ENCODE results near the gene TWIST2.

The TWIST2 gene

GRCh38 chr2:238943338-238944067 lies 95.6 kb downstream of the TWIST2 start:
- no peak for DNase-seq

DNA sequence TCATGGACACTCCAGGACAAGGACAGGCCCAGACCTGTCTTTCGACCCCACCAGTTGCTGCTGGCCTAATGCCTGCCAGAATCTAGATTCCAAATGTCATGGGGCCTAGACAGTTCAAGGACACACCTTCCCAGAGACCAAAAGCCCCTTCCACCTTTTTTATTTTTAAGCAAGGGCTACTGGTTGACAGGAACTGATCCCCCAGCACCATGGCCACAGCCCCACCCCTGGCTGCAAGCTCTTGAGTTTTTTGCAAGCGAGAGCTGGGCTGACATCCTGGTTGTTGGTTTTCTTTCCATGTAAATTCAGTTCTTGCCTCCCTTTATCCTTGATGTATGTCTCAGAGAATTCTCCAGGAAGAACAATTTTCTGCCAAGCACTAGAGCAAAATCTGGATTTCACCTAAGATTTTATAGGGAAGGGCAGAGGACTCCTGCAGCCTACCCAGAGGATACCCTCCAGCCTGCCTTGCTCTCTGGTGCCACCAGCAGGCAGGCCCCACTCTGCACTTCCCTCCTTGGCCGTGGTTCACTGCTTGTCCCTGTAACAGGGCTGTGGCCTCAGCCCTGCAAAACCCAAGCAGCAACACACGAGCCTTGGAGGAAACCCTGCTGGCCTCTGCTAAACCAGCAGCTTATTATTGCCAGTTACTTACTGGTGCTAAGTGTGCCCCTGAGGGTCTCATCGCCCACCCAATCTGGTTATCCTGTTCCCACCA lies 97.7 kb downstream of the TWIST2 start:
- no peak for DNase-seq

GRCh38 chr2:238946318-238947242 lies 98.7 kb downstream of the TWIST2 start:
- DNase-seq = no peak

- DNase-seq = no peak
Observed at GRCh38 chr2:238947243-238947760, 99.4 kb downstream of the TWIST2 start.

GRCh38 chr2:238947920-238948710 lies 100.2 kb downstream of the TWIST2 start:
- DNase-seq = no peak

DNA sequence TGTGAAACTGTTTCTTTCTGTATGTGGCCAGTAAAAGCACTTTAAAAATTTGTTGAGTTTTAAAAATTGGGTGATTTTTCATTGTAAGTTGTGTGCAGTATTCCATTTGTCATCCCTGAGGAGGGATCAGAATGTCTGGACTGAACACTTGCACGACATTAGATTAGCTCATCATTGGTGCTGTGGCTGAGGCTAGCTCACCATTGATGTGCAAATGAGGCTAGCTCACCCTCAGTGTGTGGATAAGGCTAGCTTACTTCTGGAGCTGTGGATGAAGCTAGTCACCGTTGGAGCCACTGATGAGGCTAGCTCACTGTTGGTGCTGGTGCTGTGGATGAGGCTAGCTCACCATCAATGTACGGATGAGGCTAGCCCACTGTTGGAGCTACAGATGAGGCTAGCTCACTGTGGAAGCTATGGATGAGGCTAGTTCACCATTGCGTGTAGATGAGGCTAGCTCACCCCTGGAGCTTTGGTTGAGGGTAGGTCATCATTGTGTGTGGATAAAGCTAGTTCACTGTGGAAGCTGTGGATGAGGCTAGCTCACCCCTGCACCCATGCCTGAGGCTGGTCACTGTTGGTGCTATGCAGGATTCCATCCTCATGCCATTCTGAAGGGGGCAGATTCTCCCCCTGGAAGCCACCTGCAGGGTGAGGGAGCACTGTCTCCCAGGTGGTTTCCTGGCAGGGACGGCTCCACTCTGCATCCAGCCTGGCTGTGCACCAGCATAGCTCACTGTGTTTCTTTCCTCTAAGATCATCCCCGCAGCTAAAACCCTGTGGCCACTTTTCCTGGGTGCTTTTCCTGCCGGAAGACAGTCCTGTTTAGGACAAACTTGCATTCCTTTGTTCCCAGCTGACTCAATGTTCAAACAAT lies 101.1 kb downstream of the TWIST2 start:
- DNase-seq = no peak

DNA sequence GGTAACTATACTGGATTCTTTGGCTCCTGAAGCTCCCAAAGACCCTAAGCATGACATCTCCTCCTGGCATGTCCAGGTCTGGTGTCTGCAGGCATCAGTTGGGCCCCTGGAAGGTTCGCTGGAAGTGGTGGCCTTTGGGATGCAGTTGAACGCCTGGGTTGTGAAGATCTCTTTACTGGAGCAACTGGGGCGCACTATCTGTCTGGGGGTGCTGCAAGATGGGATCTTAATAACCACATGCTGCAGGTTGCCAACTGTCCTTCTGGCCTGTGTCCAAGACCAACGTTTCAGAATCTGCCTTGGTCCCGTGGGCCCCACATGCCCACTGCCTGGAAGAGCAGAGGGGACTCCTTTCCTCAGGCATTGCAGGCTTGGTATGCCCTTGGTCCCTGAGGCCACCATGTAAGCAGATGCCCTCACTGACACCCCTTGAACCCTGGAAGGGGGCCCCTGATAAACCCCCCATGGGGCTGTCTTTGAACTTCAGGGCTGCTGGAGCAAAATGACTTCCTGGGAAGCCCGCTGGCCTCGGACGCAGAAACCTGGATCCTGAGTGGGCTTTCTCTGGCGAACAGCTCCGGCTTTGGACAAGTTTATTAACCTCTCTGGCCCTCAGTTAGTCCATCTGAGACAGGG lies 101.9 kb downstream of the TWIST2 start:
- DNase-seq = no peak

DNA sequence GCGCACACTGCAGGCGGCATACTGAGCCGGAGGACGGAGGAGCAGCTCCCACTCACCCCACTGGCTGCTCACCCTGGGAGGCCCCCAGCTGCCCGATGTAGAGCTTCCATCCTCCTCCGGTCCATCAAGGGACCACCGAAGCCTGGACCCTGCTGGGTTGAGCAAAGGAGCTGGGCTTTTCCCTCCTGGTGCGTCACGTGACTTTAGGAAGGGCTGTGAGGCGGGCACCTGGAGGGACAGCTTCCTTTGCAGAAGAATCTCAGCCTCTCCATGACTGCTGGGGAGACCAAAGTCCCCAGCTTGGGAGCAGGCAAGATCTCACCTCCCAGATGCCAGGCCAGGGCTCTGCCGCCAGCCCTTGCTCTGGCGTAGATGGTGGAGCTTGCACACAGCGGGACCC lies 102.7 kb downstream of the TWIST2 start:
- DNase-seq = no peak

DNA sequence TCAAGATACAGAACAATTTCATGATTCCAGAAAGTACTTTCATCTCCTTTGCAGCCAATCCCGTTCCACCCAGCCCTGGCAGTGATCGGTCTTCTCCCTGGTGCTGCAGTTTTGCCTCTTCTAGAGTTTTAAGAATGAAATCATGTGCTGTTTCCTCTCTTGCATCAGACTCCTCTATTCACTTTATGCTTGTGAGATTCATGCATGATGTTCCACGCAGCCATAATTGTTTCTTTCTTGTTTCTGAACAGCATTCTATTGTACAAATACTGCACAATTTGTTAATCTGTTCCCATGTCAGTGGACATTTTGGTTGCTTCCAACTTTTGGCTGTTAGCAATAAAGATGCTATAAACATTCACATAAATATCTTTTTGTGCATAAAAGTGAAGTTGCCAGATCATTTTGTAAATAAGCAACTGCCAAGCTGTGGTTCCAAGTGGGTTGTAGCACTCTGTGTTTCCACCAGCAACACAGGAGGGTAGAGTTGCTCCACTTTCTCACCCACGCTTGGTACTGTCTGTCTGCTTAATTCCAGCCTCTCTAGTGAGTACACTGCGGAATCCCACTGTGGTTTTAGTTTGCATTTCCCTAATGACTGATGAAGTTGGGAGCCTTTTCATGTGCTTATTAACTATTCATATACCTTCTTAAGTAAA lies 104.5 kb downstream of the TWIST2 start:
- DNase-seq = no peak

- no peak for DNase-seq
Observed at GRCh38 chr2:238954841-238955591, 107.1 kb downstream of the TWIST2 start.

GRCh38 chr2:238955648-238956531 lies 108.0 kb downstream of the TWIST2 start:
- DNase-seq = no peak

DNA sequence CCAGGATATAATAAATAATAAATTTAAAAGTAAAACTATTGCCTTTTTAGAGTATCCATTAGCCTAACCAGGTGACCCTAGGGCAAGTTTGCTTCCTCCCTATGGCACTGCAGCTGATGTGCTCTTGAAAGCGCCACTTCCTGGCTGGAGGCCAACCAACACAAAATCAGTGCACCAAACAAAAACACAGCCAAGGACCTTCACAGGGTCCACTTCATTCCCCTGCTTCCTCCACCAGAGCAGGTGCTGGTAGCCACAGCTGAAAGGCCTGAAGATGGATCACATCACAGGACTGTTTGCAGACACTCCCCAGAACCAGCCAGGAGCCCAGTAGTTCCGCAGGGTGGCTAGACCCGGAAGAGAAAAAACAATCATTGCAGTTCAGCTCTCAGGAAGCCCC lies 108.8 kb downstream of the TWIST2 start:
- DNase-seq = no peak

All from stimulated activated naive CD4-positive, alpha-beta T cell (primary cell).